Mesenchymal stem cell (in vitro differentiated cells and primary cell): ENCODE data around the gene LENEP.

Experiments
- DNase-seq: peaks from one replicate; pipeline ENCODE4 v3.0.0-alpha.2; 2013
- H2AFZ ChIP-seq: one replicate; pipeline ENCODE4 v1.6.1; 2013; ENCODE audit warnings: low read depth, mild to moderate bottlenecking, control low read depth, inconsistent platforms, low read length, moderate library complexity
- H2AK5ac ChIP-seq: 2 replicates; pipeline ENCODE4 v1.6.1; 2013; ENCODE audit warnings: low read length, moderate library complexity, mild to moderate bottlenecking, inconsistent platforms; ENCODE audit not compliant: severe bottlenecking
- H2BK120ac ChIP-seq: one replicate; pipeline ENCODE4 v1.6.1; 2013; ENCODE audit warnings: low read depth, mild to moderate bottlenecking, inconsistent platforms, low read length, moderate library complexity
- H2BK12ac ChIP-seq, 2 experiments: one replicate each; pipeline ENCODE4 v1.6.1; 2013; ENCODE audit warnings: inconsistent platforms in 2 of 2, low read length in 2 of 2, mild to moderate bottlenecking in 2 of 2, moderate library complexity in 2 of 2, control low read depth in 1 of 2
- H2BK15ac ChIP-seq: one replicate; pipeline ENCODE4 v1.6.1; 2013; ENCODE audit warnings: mild to moderate bottlenecking, low read depth, inconsistent platforms; ENCODE audit not compliant: poor library complexity, severe bottlenecking
- H2BK5ac ChIP-seq: 2 replicates; pipeline ENCODE4 v1.6.1; 2013; ENCODE audit warnings: low read depth, mild to moderate bottlenecking, low read length, control low read depth, inconsistent platforms; ENCODE audit not compliant: poor library complexity, severe bottlenecking
- H3K14ac ChIP-seq, 2 experiments: one replicate each; pipeline ENCODE4 v1.6.1; 2013; ENCODE audit warnings: inconsistent platforms in 2 of 2, low read length in 2 of 2, control low read depth in 1 of 2, mild to moderate bottlenecking in 1 of 2, moderate library complexity in 1 of 2
- H3K18ac ChIP-seq, 2 experiments: one replicate each; pipeline ENCODE4 v1.6.1; 2013; ENCODE audit warnings: inconsistent platforms in 2 of 2, low read length in 2 of 2, control low read depth in 1 of 2, low read depth in 1 of 2, mild to moderate bottlenecking in 1 of 2
- H3K23ac ChIP-seq, 2 experiments: one replicate each; pipeline ENCODE4 v1.6.1; 2013; ENCODE audit warnings: inconsistent platforms in 2 of 2, low read length in 2 of 2, mild to moderate bottlenecking in 2 of 2, moderate library complexity in 2 of 2, control low read depth in 1 of 2
- H3K27ac ChIP-seq: 2 replicates; pipeline ENCODE4 v1.5.1; 2013; ENCODE audit warnings: mild to moderate bottlenecking, moderate library complexity, low read length, control low read depth, inconsistent platforms; ENCODE audit not compliant: poor library complexity, severe bottlenecking
- H3K27me3 ChIP-seq, 2 experiments: 2 replicates each; pipeline versions ENCODE4 v1.6.1 to v1.7.0; 2013; ENCODE audit warnings: low read length in 2 of 2, mild to moderate bottlenecking in 2 of 2, moderate library complexity in 2 of 2, control low read depth in 1 of 2, inconsistent platforms in 1 of 2; ENCODE audit not compliant: control insufficient read depth in 1 of 2, insufficient read depth in 1 of 2
- H3K36me3 ChIP-seq, 2 experiments: 2 replicates each; pipeline versions ENCODE4 v1.6.1 to v1.7.0; 2013; ENCODE audit warnings: low read length in 2 of 2, control low read depth in 1 of 2, inconsistent platforms in 1 of 2, low read depth in 1 of 2, mild to moderate bottlenecking in 1 of 2; ENCODE audit not compliant: insufficient read depth in 2 of 2, control insufficient read depth in 1 of 2
- H3K4ac ChIP-seq, 2 experiments: one replicate each; pipeline ENCODE4 v1.6.1; 2013; ENCODE audit warnings: inconsistent platforms in 2 of 2, low read length in 2 of 2, mild to moderate bottlenecking in 2 of 2, moderate library complexity in 2 of 2, control low read depth in 1 of 2, low read depth in 1 of 2
- H3K4me1 ChIP-seq: 2 replicates; pipeline ENCODE4 v1.6.1; 2013; ENCODE audit warnings: low read depth, low read length, control low read depth; ENCODE audit not compliant: control insufficient read depth, insufficient read depth
- H3K4me2 ChIP-seq: 2 replicates; pipeline ENCODE4 v1.6.1; 2013; ENCODE audit warnings: low read length, mild to moderate bottlenecking, inconsistent platforms; ENCODE audit not compliant: poor library complexity, severe bottlenecking
- H3K4me3 ChIP-seq, 2 experiments: 2 replicates each; pipeline versions ENCODE4 v1.5.1 to v1.7.0; 2013; ENCODE audit warnings: low read length in 2 of 2, mild to moderate bottlenecking in 2 of 2, control low read depth in 1 of 2, low read depth in 1 of 2; ENCODE audit not compliant: insufficient read depth in 1 of 2
- H3K79me1 ChIP-seq: replicated peaks from 2 replicates; pipeline ENCODE4 v1.6.1; 2013; ENCODE audit warnings: mild to moderate bottlenecking, control low read depth, low read length, inconsistent platforms; ENCODE audit not compliant: poor library complexity, severe bottlenecking
- H3K9ac ChIP-seq: 2 replicates; pipeline ENCODE4 v1.7.0; 2013; ENCODE audit warnings: mild to moderate bottlenecking, low read length, moderate library complexity
- H3K9me3 ChIP-seq: 2 replicates; pipeline ENCODE4 v1.7.0; 2013; ENCODE audit warnings: mild to moderate bottlenecking, low read length; ENCODE audit not compliant: control insufficient read depth
- H4K8ac ChIP-seq: one replicate; pipeline ENCODE4 v1.6.1; 2013; ENCODE audit warnings: inconsistent platforms, mild to moderate bottlenecking, low read length, moderate library complexity
- H4K91ac ChIP-seq: one replicate; pipeline ENCODE4 v1.6.1; 2013; ENCODE audit warnings: mild to moderate bottlenecking, low read length, inconsistent platforms
- WGBS: methylation state at CpG from one replicate; pipeline ENCODE4 v1.1.7; 2013; ENCODE audit warnings: mixed read lengths; 5-methylcytosine and 5-hydroxymethylcytosine counted together

LENEP gene

DNA sequence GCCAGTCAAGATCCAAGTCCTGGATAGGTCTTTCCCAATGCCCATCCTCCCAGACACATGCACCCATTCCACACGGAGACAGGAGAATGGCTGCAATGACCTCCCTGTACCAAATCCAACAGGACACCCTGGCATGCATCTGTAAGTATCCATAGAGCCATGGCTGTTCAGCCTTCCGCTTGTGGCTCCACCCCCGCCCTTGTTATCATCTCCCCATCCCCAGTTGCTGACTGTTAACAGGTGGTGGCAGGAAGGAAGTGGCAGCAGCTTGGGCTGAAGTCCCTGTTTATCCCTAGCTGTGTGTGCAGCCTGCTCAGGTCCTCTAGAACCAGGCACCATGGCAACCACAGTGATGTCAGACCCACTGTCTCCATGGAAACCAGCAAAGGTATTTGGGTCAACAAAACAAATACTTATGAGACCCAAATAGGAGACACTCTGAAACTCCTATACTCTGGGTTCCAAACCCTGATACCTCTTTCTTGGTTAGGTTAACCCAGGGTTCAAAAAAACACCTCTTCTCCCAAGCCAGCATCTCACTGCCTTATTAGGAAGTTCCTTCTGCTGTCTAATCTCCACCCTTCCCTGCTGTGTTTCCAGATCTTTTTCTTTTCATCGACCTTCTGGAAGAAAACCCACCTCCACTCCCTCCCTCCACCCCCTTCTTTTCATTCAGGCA, 38.2 kb upstream of the LENEP start:
- no peak overlapping the region for H2BK120ac ChIP-seq
- H3K79me1 ChIP-seq: peaks cover 65% of the 10 kb centered on the region
- H2AK5ac ChIP-seq: peak overlapping the region; percentile 47
- DNase-seq: peak; percentile 93
- H2AFZ ChIP-seq: no peak overlapping the region
- peak overlapping the region in 1 of 2 experiments; percentile 90 for H3K4me3 ChIP-seq
- H4K8ac ChIP-seq: peak overlapping the region; percentile 45
- no peak overlapping the region for H3K14ac ChIP-seq
- H3K4me1 ChIP-seq: peaks cover 28% of the 10 kb centered on the region
- no peak overlapping the region for H3K4ac ChIP-seq
- H4K91ac ChIP-seq: no peak overlapping the region
- H3K23ac ChIP-seq: no peak overlapping the region
- H3K27ac ChIP-seq: peak overlapping the region; percentile 92
- peak overlapping the region; percentile 78 for H3K4me2 ChIP-seq
- peak overlapping the region; percentile 97 for H3K9ac ChIP-seq
- no peak overlapping the region for H2BK15ac ChIP-seq
- 34% methylated on average over 4 of the region's 4 CpGs for WGBS
- no peaks in the 10 kb centered on the region for H3K27me3 ChIP-seq
- H3K36me3 ChIP-seq: peaks cover 31 to 36% of the 10 kb centered on the region in 2 experiments
- H2BK12ac ChIP-seq: peak overlapping the region; percentile 9 to 58
- H3K18ac ChIP-seq: no peak overlapping the region
- H3K9me3 ChIP-seq: no peaks in the 10 kb centered on the region
- H2BK5ac ChIP-seq: no peak overlapping the region

DNA sequence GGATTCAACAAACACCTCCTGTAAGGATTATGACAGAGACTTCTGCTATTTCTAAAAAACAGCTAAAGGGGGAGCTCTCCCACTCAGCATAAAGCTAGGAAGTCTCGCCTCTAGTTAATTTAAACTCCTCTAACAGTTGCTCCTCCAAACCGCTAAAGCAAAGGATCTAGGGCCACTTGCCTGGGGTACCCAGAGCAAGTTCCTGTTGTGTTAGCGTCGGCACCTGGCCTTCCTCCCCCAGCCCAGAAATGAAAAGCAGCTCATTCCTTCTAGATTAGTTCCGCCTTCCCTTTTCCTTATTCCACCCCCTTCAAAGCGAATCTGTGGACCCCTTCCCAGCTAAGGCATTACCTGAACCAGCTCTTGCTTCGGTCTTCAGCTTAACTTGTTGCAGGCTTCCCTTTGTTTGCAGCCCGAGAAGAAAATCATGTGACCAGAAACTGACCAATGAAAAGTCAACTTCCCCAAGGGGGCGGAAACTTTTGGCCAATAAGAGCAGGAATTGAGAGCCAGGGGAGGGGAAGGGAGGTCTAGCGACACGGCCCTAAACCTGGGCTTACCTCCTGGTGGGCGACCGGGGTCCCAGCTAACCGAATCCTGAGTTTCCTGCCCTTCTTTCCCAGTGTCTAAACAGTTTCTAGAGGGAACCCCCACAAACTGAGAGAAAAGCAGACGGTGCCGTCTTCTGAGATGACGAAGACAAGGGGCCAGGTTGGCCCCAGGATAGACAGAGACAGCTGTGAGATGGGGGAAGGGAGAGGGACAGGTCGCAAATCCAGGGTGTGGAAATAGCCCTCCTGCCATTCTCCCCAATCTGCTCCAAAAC, 37.5 kb upstream of the LENEP start, which contains the start of gene PBXIP1:
Gene PBXIP1 (minus strand): TSS at position 382 of the 826 bp plus-strand sequence. CDS start 2,378 bp downstream, outside the sequence.
- H3K4ac ChIP-seq: peak within 1 kb of the TSS in 1 of 2 experiments; percentile 64
- no peak within 1 kb of the TSS for H2BK5ac ChIP-seq
- peak within 1 kb of the TSS; percentile 72 for H2AFZ ChIP-seq
- peak within 1 kb of the TSS in 1 of 2 experiments; percentile 64 for H3K18ac ChIP-seq
- DNase-seq: peak; percentile 96
- WGBS: 0% methylated on average over 13 of the region's 18 CpGs
- H3K79me1 ChIP-seq: peaks cover 59% of the 10 kb centered on the region
- H2BK12ac ChIP-seq: peak within 1 kb of the TSS; percentile 9 to 58
- H2BK15ac ChIP-seq: no peak within 1 kb of the TSS
- peak within 1 kb of the TSS; percentile 55 to 90 for H3K4me3 ChIP-seq
- peak within 1 kb of the TSS; percentile 31 for H4K91ac ChIP-seq
- peak within 1 kb of the TSS in 1 of 2 experiments; percentile 46 for H3K23ac ChIP-seq
- H2BK120ac ChIP-seq: peak within 1 kb of the TSS; percentile 52
- H3K4me1 ChIP-seq: peaks cover 30% of the 10 kb centered on the region
- peak within 1 kb of the TSS; percentile 55 for H2AK5ac ChIP-seq
- H4K8ac ChIP-seq: peak within 1 kb of the TSS; percentile 88
- H3K4me2 ChIP-seq: peak within 1 kb of the TSS; percentile 78
- no peaks in the 10 kb centered on the region for H3K9me3 ChIP-seq
- peaks cover 25 to 29% of the 10 kb centered on the region in 2 experiments for H3K36me3 ChIP-seq
- no peaks in the 10 kb centered on the region for H3K27me3 ChIP-seq
- peak within 1 kb of the TSS; percentile 92 for H3K27ac ChIP-seq
- no peak within 1 kb of the TSS for H3K14ac ChIP-seq
- peak within 1 kb of the TSS; percentile 97 for H3K9ac ChIP-seq

DNA sequence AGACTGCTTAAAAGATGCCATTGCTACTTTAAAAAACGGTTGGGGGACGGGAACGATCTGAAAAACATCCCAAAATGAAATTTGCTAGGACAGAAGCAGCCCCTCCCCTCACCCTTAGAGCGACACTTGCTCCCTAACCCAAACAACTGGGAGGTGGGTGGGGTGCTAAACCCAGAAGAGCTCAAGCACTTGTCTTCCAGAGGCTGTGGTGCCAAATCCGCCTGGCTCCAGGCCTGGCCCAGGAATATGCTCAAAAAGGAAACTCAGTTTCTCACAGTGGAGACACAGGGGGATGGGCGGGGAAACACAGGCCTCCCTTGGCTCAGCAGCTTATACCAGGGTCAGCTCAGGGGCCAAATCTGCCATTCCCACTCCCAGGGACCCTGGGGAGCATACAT, 36.8 kb upstream of the LENEP start:
- H2BK12ac ChIP-seq: no peak overlapping the region
- peak overlapping the region; percentile 46 for H3K27ac ChIP-seq
- H4K91ac ChIP-seq: peak overlapping the region; percentile 31
- H3K9me3 ChIP-seq: no peaks in the 10 kb centered on the region
- 19% methylated on average over 6 of the region's 6 CpGs for WGBS
- peak overlapping the region in 1 of 2 experiments; percentile 22 for H3K4ac ChIP-seq
- peak overlapping the region in 1 of 2 experiments; percentile 90 for H3K4me3 ChIP-seq
- H3K23ac ChIP-seq: peak overlapping the region in 1 of 2 experiments; percentile 46
- H3K9ac ChIP-seq: peak overlapping the region; percentile 97
- peaks cover 54% of the 10 kb centered on the region for H3K79me1 ChIP-seq
- H2BK15ac ChIP-seq: no peak overlapping the region
- peaks cover 21 to 24% of the 10 kb centered on the region in 2 experiments for H3K36me3 ChIP-seq
- H3K27me3 ChIP-seq: no peaks in the 10 kb centered on the region
- H2AK5ac ChIP-seq: peak overlapping the region; percentile 55
- peak overlapping the region; percentile 52 for H2BK120ac ChIP-seq
- H2BK5ac ChIP-seq: no peak overlapping the region
- H3K18ac ChIP-seq: peak overlapping the region in 1 of 2 experiments; percentile 1
- DNase-seq: peak; percentile 25
- H3K14ac ChIP-seq: no peak overlapping the region
- peak overlapping the region; percentile 78 for H3K4me2 ChIP-seq
- H4K8ac ChIP-seq: peak overlapping the region; percentile 88
- peak overlapping the region; percentile 20 for H2AFZ ChIP-seq
- peaks cover 30% of the 10 kb centered on the region for H3K4me1 ChIP-seq
